Uterus (tissue), 4 donors: Measurements from ENCODE around the gene XKR7. TPM values are rescaled to one million over a fixed set of nuclear protein-coding genes. Genes with fewer than 3 reads are reported as not detected.

ENCODE experiments used
- DNase-seq, 2 donors: peaks; one replicate each; pipeline ENCODE4 v3.0.0-alpha.2; 2019 to 2020
- H3K27ac ChIP-seq, 2 donors: fragments of 200-600 bp; sonication (generic); 1 replicate in 1 of 2; 2 replicates in 1 of 2; pipeline ENCODE4 v1.5.1; 2016 to 2018
- H3K27me3 ChIP-seq, 2 donors: fragments of 200-600 bp; sonication (generic); one replicate each; pipeline ENCODE4 v1.5.1; 2018 to 2019; ENCODE audit warnings: control low read depth in 1 of 2
- H3K36me3 ChIP-seq, 2 donors: fragments of 200-600 bp; sonication (generic); one replicate each; pipeline ENCODE4 v1.5.1; 2019; ENCODE audit warnings: control low read depth in 1 of 2
- H3K4me1 ChIP-seq, 2 donors: fragments of 200-600 bp; sonication (generic); one replicate each; pipeline ENCODE4 v1.5.1; 2018 to 2019; ENCODE audit warnings: control low read depth in 1 of 2
- H3K4me3 ChIP-seq, 2 donors: fragments of 200-600 bp; sonication (generic); 1 replicate in 1 of 2; 2 replicates in 1 of 2; pipeline ENCODE4 v1.5.1; 2018 to 2019; ENCODE audit warnings: mild to moderate bottlenecking in 1 of 2
- H3K9me3 ChIP-seq, 2 donors: fragments of 200-600 bp; sonication (generic); one replicate each; pipeline ENCODE4 v1.5.1; 2019; ENCODE audit warnings: control low read depth in 1 of 2
- CTCF ChIP-seq, 4 experiments: fragments of 200-600 bp in 2 of 4; fragments of 450-650 bp in 2 of 4; sonication (generic) in 2 of 4; IDR thresholded peaks; one replicate each; pipeline ENCODE4 v1.5.1; 2016 to 2019; ENCODE audit warnings: antibody characterized with exemption in 4 of 4, mild to moderate bottlenecking in 2 of 4, moderate library complexity in 1 of 4
- POLR2A ChIP-seq, 2 donors: fragments of 450-650 bp; IDR thresholded peaks; one replicate each; pipeline ENCODE4 v1.6.1; 2016; ENCODE audit warnings: antibody characterized with exemption in 2 of 2, mild to moderate bottlenecking in 1 of 2, moderate library complexity in 1 of 2
- intact Hi-C: fragments of 100-400 bp; cut with DNase I; formaldehyde crosslinking; loops from one replicate; pipeline ENCODE4 v1.15.1; 2023; ENCODE audit warnings: low total_unique reads
- total RNA-seq, 4 donors: library from RNA; depleted of rRNA in 3 of 4; stranded (reverse); fragments of >200 nt in 3 of 4; gene quantifications; one replicate each; pipeline versions ENCODE4 v1.1.0 to v1.2.4, GENCODE V29; 2014 to 2023
- donor health status: DM: yes; HTN: yes; CAD: no.

The XKR7 gene
- total RNA-seq, 4 donors from 2014 or later = 0.14 TPM; not detected in 3

- Histone ChIP-seq H3K27ac (no peak overlapping the region), H3K4me3 (no peak overlapping the region), H3K9me3 (no peaks in the 10 kb centered on the region), H3K4me1 (peaks cover 0 to 10% of the 10 kb centered on the region in 2 donors), H3K27me3 (peaks cover 4 to 25% of the 10 kb centered on the region in 2 donors), H3K36me3 (no peaks in the 10 kb centered on the region)
- TF ChIP-seq POLR2A (IDR thresholded peaks at IDR 0.05) (no peak), CTCF (IDR thresholded peaks at IDR 0.05) (no peak)
- intact Hi-C loops = no loop called here
- no peak for DNase-seq
Observed at GRCh38 chr20:32019563-32020463, 51.9 kb downstream of the XKR7 start.

DNA sequence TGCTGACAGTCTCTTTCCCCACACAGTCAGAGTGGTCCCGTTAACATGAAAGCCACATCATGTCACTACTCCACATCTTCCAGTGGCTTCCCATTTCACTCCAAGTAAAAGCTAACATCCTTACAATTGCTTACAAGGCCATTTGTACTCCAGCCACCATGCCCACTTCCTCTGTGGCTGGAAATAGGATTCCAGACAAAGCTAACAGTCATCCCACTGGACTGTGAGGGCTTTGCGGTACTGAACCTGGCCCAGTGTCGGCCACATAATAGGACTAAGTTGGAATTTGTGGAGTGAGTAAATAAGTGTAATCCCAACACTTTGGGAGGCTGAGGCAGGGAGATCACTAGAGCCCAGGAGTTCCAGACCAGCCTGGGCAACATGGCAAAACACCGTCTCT is 53.1 kb downstream of the XKR7 start:
- TF ChIP-seq POLR2A (IDR thresholded peaks at IDR 0.05) (no peak), CTCF (IDR thresholded peaks at IDR 0.05) (no peak)
- Histone ChIP-seq H3K27ac (no peak overlapping the region), H3K27me3 (peaks cover 4 to 25% of the 10 kb centered on the region in 2 donors), H3K4me1 (peaks cover 0 to 10% of the 10 kb centered on the region in 2 donors), H3K9me3 (no peaks in the 10 kb centered on the region), H3K36me3 (no peaks in the 10 kb centered on the region), H3K4me3 (no peak overlapping the region)
- no peak for DNase-seq
- intact Hi-C loops = no loop called here

GRCh38 chr20:32024683-32025295 is 56.8 kb downstream of the XKR7 start:
- no peaks in the 10 kb centered on the region for H3K9me3 ChIP-seq
- no peak for DNase-seq
- H3K27me3 ChIP-seq = peaks cover 0 to 20% of the 10 kb centered on the region in 2 donors
- no peak overlapping the region for H3K27ac ChIP-seq
- TF ChIP-seq POLR2A (IDR thresholded peaks at IDR 0.05) (no peak), CTCF (IDR thresholded peaks at IDR 0.05) (no peak)
- H3K4me1 ChIP-seq = no peaks in the 10 kb centered on the region
- intact Hi-C loops = no loop called here
- H3K4me3 ChIP-seq = no peak overlapping the region
- no peaks in the 10 kb centered on the region for H3K36me3 ChIP-seq

DNA sequence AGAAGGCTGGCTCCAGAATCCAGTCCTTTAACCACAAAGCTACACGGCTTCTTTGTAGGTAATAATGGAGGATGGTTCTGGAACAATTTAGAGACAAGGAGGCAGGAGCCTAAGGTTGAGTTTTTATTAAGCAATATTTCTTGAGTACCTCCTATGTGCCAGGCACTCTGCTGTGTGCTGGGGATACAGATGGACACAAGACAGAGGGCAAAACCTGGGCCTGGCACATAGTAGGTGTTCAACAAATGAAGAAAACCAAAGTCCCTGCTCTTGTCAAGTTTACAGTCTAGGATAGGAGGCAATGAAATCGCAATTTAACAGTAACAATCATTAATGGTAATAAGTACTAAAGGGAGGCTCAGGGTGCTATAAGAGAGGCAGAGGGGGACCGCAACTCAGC is 59.7 kb downstream of the XKR7 start:
- no peaks in the 10 kb centered on the region for H3K9me3 ChIP-seq
- DNase-seq = no peak
- intact Hi-C loops = no loop called here
- peaks cover 0 to 7% of the 10 kb centered on the region in 2 donors for H3K27me3 ChIP-seq
- no peaks in the 10 kb centered on the region for H3K4me1 ChIP-seq
- no peaks in the 10 kb centered on the region for H3K36me3 ChIP-seq
- no peak overlapping the region for H3K4me3 ChIP-seq
- H3K27ac ChIP-seq = no peak overlapping the region
- TF ChIP-seq POLR2A (IDR thresholded peaks at IDR 0.05) (no peak), CTCF (IDR thresholded peaks at IDR 0.05) (no peak)
